ENCODE results near the gene CDH3.

DNA sequence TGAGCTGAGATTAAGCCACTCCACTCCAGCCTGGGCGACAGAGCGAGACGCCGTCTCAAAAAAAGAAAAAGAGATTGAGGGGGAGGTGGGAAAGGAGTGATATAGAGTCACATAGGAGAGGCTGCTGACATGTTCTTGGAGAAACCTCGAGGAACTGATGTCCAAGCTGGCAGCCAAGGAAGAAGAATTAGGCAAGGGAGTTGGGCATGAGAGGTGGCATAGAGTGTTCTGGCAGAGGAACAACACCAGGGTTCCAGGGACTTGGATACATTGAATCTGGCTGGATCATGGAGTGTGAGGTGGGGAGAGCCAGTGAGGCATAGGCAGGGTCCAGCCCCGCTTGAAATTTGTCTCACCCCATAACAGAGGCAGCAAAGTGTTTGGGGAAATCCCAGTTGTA is 10.7 kb downstream of the CDH3 start:
- no peak for TF ChIP-seq CTCF (conservative IDR thresholded peaks at IDR 0.05; ENCODE audit: low read depth in 2 of 2)
- no peak for TF ChIP-seq ZNF331 (CRISPR knock-in tag; IDR thresholded peaks at IDR 0.05; ENCODE audit: low read depth)
- no peak for TF ChIP-seq CREB1 (CRISPR knock-in tag; IDR thresholded peaks at IDR 0.05; ENCODE audit: low read depth)
- no peak for TF ChIP-seq POLR2AphosphoS5 (IDR thresholded peaks at IDR 0.05; ENCODE audit: low read depth)
- no peak for TF ChIP-seq EZH2 (IDR thresholded peaks at IDR 0.05; ENCODE audit: low read depth, unreplicated experiment)
- TF ChIP-seq REST (IDR thresholded peaks at IDR 0.05; ENCODE audit: unreplicated experiment), result no peak
- no peak for TF ChIP-seq JUNB (IDR thresholded peaks at IDR 0.05; ENCODE audit: unreplicated experiment)
- no peak for TF ChIP-seq EZH2phosphoT487 (IDR thresholded peaks at IDR 0.05; ENCODE audit: unreplicated experiment)
- no peak for TF ChIP-seq ETS1 (IDR thresholded peaks at IDR 0.05)
- TF ChIP-seq ZNF462 (CRISPR knock-in tag; IDR thresholded peaks at IDR 0.05), result no peak
- no peak for TF ChIP-seq STAT1 (IDR thresholded peaks at IDR 0.05; ENCODE audit: unreplicated experiment)
- no peak for TF ChIP-seq NANOG (IDR thresholded peaks at IDR 0.05; ENCODE audit: borderline replicate concordance)

Measured in GM23338 (cell line).